NCI-H1930 (cell line): ENCODE results near the gene SLAMF9.
A peak's percentile ranks its signal among the peaks of the same experiment; 100 is the strongest.

ENCODE experiments used
- DNase-seq, 2 experiments: peaks; one replicate each; lab custom pipeline; 2025; lab: John Stamatoyannopoulos, UW

Gene SLAMF9

DNA sequence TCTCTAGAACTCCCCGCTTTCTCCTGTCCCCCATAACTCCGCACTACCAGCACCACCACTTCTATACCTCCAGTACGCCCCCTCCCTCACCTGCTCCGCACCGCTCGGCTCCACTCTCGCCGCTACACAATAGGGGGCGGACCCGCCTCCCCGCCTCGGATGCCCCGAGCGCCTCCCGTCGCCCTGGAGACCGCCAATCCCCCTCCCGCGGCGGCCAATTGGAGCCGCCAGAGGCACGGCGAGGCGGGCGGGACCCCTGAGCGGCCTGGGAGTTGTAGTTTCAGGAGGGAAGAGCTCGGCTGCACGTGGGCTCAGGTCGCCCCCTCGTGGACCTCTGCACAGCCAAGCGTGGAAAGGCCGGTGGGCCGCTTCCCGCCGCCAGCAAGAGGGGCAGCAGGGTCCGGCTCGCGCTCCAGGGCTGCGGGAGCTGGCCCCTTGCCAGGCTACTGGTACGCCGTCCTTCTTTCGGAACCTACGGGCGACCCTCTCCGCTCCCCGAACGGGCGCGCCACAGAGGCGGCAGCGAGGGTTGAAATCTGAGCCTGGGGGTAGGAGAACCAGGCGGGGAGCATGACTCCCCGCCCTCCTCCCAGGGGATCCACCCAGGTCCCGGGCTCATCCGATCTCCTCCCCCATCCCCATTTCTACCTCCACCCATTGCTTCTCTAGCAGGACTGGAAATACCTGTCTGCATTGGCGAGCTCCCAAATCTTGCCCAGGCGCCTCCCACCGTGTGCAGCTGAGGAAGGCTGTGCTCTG, 8.4 kb downstream of the SLAMF9 start, which contains the start of gene IGSF9:
TSS of gene IGSF9 (minus strand) at position 131 of the 759 bp plus-strand sequence. CDS start 2,159 bp downstream, outside the sequence.
- DNase-seq = peak; percentile 95 to 96

DNA sequence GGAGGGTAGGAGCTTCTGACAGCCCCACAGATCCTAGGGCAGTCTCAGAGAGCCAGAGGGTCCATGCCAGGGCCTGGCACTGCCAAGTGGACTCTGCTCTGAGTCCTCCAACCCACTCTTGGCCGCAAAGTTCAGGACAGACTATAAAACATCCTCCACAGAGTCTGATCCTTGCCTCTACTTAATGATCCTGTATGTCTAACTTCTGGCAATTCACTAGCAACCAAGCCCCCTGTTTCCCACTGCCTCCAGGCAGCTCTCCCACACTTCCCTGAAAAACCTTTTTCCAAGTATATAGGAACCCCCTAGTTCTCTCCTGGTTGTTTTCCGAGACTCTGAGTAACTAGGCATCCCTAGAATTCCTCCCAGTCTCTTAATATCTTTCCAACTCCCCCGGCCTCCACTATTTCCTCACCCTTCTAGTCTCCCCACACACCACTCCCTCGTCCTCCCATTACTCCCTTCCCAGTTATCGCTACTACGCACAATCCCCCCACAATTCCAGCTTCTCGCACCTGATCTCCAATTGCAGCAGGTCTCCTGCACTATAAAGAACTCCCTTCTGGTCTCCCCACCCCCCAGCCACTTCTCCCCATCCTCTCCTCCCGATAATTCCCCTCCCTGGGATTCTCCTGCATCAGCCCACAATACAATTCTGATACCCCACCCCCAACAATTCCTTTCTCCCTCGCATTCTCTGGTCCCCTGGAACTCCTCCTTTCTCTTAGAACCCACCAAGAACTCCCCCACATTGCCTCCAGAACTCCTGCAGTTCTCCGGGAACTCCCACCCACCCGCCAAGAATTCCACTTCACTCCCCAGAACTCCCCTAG, 9.2 kb downstream of the SLAMF9 start:
- no peak for DNase-seq

- no peak for DNase-seq
These were observed 10.0 kb downstream of the SLAMF9 start for GRCh38 chr1:159943908-159944622.

GRCh38 chr1:159943278-159943640, 10.8 kb downstream of the SLAMF9 start:
- no peak for DNase-seq

DNA sequence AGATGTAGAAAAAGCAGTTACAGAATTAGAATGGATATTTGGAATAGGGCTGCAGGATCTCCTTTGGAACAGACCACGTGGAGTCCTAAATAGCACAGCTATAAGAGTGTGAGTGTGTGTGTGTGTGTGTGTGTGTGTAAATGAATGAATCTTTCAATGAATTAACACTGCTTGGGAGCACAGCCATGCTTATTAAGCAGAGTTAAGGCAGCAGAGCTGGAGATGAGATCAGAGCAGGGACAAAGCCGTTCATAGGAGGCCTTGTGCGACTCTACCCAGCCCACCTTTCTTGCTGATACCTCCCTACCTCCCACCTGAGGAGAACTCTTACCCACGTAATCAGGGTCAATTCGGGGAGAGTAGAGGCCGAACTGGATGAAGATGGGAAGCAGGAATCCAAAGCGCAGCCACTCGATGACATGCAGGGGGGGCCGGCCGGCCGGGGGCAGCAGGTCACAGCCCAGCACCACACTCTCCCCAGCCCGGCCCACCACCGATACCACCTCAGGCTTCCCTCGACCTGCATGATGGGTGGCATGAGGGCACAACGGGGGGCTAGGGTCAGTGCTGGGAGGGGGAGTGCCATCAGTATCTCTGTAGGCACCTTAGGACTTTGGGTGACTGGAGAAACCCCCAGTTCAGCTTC, 11.3 kb downstream of the SLAMF9 start:
- no peak for DNase-seq

GRCh38 chr1:159941591-159942560, 12.2 kb downstream of the SLAMF9 start:
- DNase-seq = no peak

GRCh38 chr1:159941141-159941540, 12.9 kb downstream of the SLAMF9 start:
- DNase-seq = no peak

- DNase-seq = no peak
These were observed 13.9 kb downstream of the SLAMF9 start for GRCh38 chr1:159940006-159940620.

DNA sequence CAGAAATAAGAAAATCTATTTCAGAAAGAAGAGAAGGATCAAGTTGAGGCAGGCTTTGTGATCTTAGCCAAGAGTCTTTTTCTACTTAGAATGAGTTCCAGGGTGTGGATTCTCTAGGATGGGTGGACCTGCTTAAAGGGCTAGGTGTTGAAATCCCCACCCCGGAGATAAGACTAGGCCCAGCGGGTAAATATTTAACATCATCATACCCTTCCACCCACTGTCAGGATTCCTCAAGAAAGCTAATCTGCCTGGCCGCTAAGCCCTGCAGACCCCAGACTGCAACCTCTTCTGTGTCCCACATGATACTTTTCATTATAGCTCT, 14.4 kb downstream of the SLAMF9 start:
- no peak for DNase-seq

GRCh38 chr1:159938905-159939677, 14.9 kb downstream of the SLAMF9 start:
- DNase-seq = no peak

- DNase-seq = no peak
These were observed 15.7 kb downstream of the SLAMF9 start for GRCh38 chr1:159938211-159938852.

- DNase-seq = no peak
These were observed 16.8 kb downstream of the SLAMF9 start for GRCh38 chr1:159937054-159937750.

DNA sequence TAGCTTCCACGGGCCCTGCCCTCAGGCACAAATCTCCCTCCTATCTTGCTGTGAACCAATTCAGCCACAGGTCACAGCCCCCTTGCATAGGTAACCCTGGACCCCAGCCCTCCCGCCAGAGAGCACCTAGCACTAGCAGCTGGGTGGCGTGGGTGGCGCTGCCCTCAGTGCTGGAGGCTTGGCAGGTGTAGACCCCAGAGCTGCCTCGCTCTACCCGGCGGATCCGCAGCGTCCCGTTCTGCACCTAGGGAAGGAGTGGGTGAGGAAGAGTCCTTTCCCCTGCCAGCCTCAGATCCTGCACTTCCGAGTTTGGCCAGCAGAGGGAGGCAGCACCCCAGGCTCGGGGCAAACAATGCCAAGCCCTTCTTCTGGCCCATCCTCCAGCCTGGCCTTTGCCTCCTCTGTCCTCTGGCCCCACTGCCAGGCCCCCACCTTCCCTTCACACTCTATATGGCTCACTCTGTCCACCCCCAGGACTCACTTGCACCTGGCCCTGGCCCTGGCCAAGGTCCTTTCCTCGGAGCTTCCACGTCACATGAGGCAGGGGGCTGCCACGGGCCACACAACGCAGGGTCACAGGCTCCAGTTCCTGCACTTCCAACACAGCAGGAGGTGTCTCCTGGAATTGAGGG, 17.6 kb downstream of the SLAMF9 start:
- peak in 1 of 2 experiments; percentile 19 for DNase-seq

DNA sequence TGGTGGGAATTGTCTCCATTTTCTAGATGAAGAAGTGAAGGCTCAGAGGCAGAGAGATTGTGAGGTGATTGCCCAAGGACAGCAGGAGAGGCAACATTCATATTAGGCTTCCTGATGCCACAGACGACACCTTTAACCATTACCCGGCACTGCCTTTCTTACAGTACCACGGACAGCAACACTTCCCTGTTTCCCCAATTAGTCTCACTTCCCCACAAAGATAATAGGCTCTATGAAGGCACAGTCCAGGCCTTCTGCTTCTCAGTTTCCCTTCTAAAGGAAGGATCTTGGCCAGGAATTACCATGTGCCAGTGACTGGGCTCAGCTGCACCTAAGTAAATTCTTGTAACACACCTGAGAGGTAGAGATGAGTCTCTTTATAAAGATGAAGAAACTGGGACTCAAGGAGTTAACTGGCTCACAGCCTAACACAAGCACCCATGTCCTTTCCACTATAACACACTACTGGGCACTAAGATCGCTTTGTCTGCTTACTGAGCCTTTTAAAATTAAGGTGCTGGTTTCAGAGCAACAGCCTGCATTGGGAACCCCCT, 18.2 kb downstream of the SLAMF9 start:
- no peak for DNase-seq

GRCh38 chr1:159935305-159935704, 18.7 kb downstream of the SLAMF9 start:
- DNase-seq = no peak

GRCh38 chr1:159934136-159935039, 19.6 kb downstream of the SLAMF9 start:
- DNase-seq = no peak

DNA sequence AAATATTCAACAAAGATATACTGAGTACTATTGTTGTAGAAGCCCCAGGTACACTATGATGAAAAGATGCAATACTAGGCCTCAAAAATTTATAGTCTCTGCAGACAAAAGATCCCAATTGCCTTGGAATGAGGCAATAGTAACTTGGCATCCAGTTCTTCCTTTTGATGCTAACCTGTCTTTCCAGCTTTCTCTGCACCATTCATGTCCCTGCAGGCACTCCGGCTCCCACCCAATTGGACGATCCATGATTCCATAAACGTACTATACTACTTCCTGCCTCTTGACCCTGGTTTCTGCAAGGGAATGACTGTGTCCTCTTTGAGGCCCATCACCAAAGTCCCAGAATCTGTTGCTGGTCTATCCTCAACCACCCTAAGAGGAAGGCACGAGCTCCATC, 20.7 kb downstream of the SLAMF9 start:
- DNase-seq = no peak
